Duodenal mucosa (tissue), 2 donors: ENCODE data around the gene MARK2.
A peak's percentile ranks its signal among the peaks of the same experiment; 100 is the strongest.
"Not testable (repeated sequence)": the region's sequence is repeated elsewhere in the genome, so short reads cannot be mapped to it uniquely, and the experiment has no call there.

Experiments
- H3K27ac ChIP-seq: one replicate; pipeline ENCODE4 v1.7.0; 2013; ENCODE audit warnings: low read depth, low read length
- H3K27me3 ChIP-seq, 2 donors: one replicate each; pipeline ENCODE4 v1.7.0; 2013; ENCODE audit warnings: low read length in 2 of 2, control low read depth in 1 of 2; ENCODE audit not compliant: insufficient read depth in 2 of 2, control insufficient read depth in 1 of 2
- H3K36me3 ChIP-seq, 2 donors: one replicate each; pipeline ENCODE4 v1.7.0; 2013; ENCODE audit warnings: low read length in 2 of 2, control low read depth in 1 of 2; ENCODE audit not compliant: insufficient read depth in 2 of 2, control insufficient read depth in 1 of 2
- H3K4me1 ChIP-seq, 2 donors: one replicate each; pipeline ENCODE4 v1.7.0; 2013; ENCODE audit warnings: low read length in 2 of 2, control low read depth in 1 of 2; ENCODE audit not compliant: insufficient read depth in 2 of 2, control insufficient read depth in 1 of 2
- H3K4me3 ChIP-seq, 2 donors: one replicate each; pipeline ENCODE4 v1.7.0; 2013; ENCODE audit warnings: low read length in 2 of 2, low read depth in 1 of 2
- H3K9ac ChIP-seq, 2 donors: one replicate each; pipeline ENCODE4 v1.7.0; 2013; ENCODE audit warnings: low read length in 2 of 2, low read depth in 1 of 2
- H3K9me3 ChIP-seq, 2 donors: one replicate each; pipeline ENCODE4 v1.7.0; 2013; ENCODE audit warnings: low read length in 2 of 2, control low read depth in 1 of 2; ENCODE audit not compliant: control insufficient read depth in 1 of 2

MARK2 gene

GRCh38 chr11:63850920-63851319 lies 12.0 kb downstream of the MARK2 start:
- Histone ChIP-seq H3K9me3 (no peaks in the 10 kb centered on the region), H3K9ac (no peak overlapping the region), H3K4me3 (peak overlapping the region; percentile 11 to 54), H3K4me1 (peaks cover 41 to 43% of the 10 kb centered on the region in 2 donors), H3K36me3 (peaks cover 0 to 6% of the 10 kb centered on the region in 2 donors), H3K27ac (no peak overlapping the region), H3K27me3 (no peaks in the 10 kb centered on the region)

- no peaks in the 10 kb centered on the region for H3K9me3 ChIP-seq
- H3K27ac ChIP-seq: no peak overlapping the region
- H3K27me3 ChIP-seq: no peaks in the 10 kb centered on the region
- peak overlapping the region; percentile 3 to 4 for H3K9ac ChIP-seq
- H3K4me1 ChIP-seq: peaks cover 40 to 45% of the 10 kb centered on the region in 2 donors
- peaks cover 0 to 6% of the 10 kb centered on the region in 2 donors for H3K36me3 ChIP-seq
- peak overlapping the region; percentile 11 to 54 for H3K4me3 ChIP-seq
These were observed 12.5 kb downstream of the MARK2 start for GRCh38 chr11:63851364-63851763.

- Histone ChIP-seq H3K9ac (no peak overlapping the region), H3K36me3 (peaks cover 0 to 6% of the 10 kb centered on the region in 2 donors), H3K27me3 (no peaks in the 10 kb centered on the region), H3K9me3 (no peaks in the 10 kb centered on the region), H3K27ac (no peak overlapping the region), H3K4me3 (no peak overlapping the region), H3K4me1 (peaks cover 32 to 36% of the 10 kb centered on the region in 2 donors)
These were observed 14.6 kb downstream of the MARK2 start for GRCh38 chr11:63853476-63853875.

- Histone ChIP-seq H3K36me3 (peaks cover 1 to 2% of the 10 kb centered on the region in 2 donors), H3K9me3 (no peaks in the 10 kb centered on the region), H3K27ac (no peak overlapping the region), H3K4me3 (no peak overlapping the region), H3K27me3 (no peaks in the 10 kb centered on the region), H3K4me1 (peaks cover 37 to 42% of the 10 kb centered on the region in 2 donors), H3K9ac (no peak overlapping the region)
These were observed 15.8 kb downstream of the MARK2 start for GRCh38 chr11:63854696-63855095.

GRCh38 chr11:63855975-63856374 lies 17.1 kb downstream of the MARK2 start:
- Histone ChIP-seq H3K9ac (no peak overlapping the region), H3K27me3 (no peaks in the 10 kb centered on the region), H3K9me3 (no peaks in the 10 kb centered on the region), H3K4me1 (peaks cover 32 to 37% of the 10 kb centered on the region in 2 donors), H3K27ac (no peak overlapping the region), H3K36me3 (peaks cover 2 to 5% of the 10 kb centered on the region in 2 donors), H3K4me3 (no peak overlapping the region)

- Histone ChIP-seq H3K36me3 (peaks cover 10% of the 10 kb centered on the region in 2 donors), H3K9ac (no peak overlapping the region), H3K9me3 (no peaks in the 10 kb centered on the region), H3K27me3 (no peaks in the 10 kb centered on the region), H3K4me3 (no peak overlapping the region), H3K27ac (no peak overlapping the region), H3K4me1 (peaks cover 31 to 34% of the 10 kb centered on the region in 2 donors)
These were observed 20.0 kb downstream of the MARK2 start for GRCh38 chr11:63858628-63859550.

- Histone ChIP-seq H3K4me1 (peaks cover 45 to 49% of the 10 kb centered on the region in 2 donors), H3K9ac (no peak overlapping the region), H3K27ac (no peak overlapping the region), H3K27me3 (no peaks in the 10 kb centered on the region), H3K9me3 (no peaks in the 10 kb centered on the region), H3K36me3 (peaks cover 10 to 13% of the 10 kb centered on the region in 2 donors), H3K4me3 (no peak overlapping the region)
These were observed 24.0 kb downstream of the MARK2 start for GRCh38 chr11:63862923-63863322.

- H3K9ac ChIP-seq, H3K27ac ChIP-seq, H3K27me3 ChIP-seq, H3K9me3 ChIP-seq, H3K4me3 ChIP-seq: not testable (repeated sequence)
- H3K36me3 ChIP-seq: peaks cover 10 to 13% of the 10 kb centered on the region in 2 donors
- H3K4me1 ChIP-seq: peaks cover 42 to 47% of the 10 kb centered on the region in 2 donors
These were observed 24.7 kb downstream of the MARK2 start for GRCh38 chr11:63863620-63864019.

GRCh38 chr11:63866211-63866610 lies 27.3 kb downstream of the MARK2 start:
- no peaks in the 10 kb centered on the region for H3K27me3 ChIP-seq
- no peaks in the 10 kb centered on the region for H3K9me3 ChIP-seq
- no peak overlapping the region for H3K27ac ChIP-seq
- peaks cover 5 to 13% of the 10 kb centered on the region in 2 donors for H3K36me3 ChIP-seq
- peaks cover 62 to 68% of the 10 kb centered on the region in 2 donors for H3K4me1 ChIP-seq
- no peak overlapping the region for H3K4me3 ChIP-seq
- H3K9ac ChIP-seq: no peak overlapping the region

- no peak overlapping the region for H3K4me3 ChIP-seq
- H3K36me3 ChIP-seq: peaks cover 0 to 3% of the 10 kb centered on the region in 2 donors
- H3K27ac ChIP-seq: no peak overlapping the region
- H3K27me3 ChIP-seq: no peaks in the 10 kb centered on the region
- H3K4me1 ChIP-seq: peaks cover 70 to 73% of the 10 kb centered on the region in 2 donors
- H3K9ac ChIP-seq: no peak overlapping the region
- H3K9me3 ChIP-seq: no peaks in the 10 kb centered on the region
These were observed 28.6 kb downstream of the MARK2 start for GRCh38 chr11:63867511-63867910.
